SK-N-MC (cell line): ENCODE data around the gene SEMA5A.

Experiments used
- EZH2 ChIP-seq: fragments of 200-600 bp; sonication (generic); IDR thresholded peaks from one replicate; pipeline ENCODE4 v1.6.1; 2017; ENCODE audit warnings: antibody characterized with exemption
- FOXP2 ChIP-seq: optimal IDR thresholded peaks from 2 replicates; pipeline ENCODE3; 2011; ENCODE audit warnings: mild to moderate bottlenecking, moderate library complexity; ENCODE audit not compliant: insufficient read depth; ENCODE audit errors: extremely low read length, control extremely low read depth
- POLR2AphosphoS5 ChIP-seq: IDR thresholded peaks from 2 replicates; pipeline ENCODE4 v1.6.1; 2012; ENCODE audit warnings: mild to moderate bottlenecking, low read depth, low read length, borderline replicate concordance

GRCh38 chr5:9430306-9430705 is 115.6 kb downstream of the SEMA5A start:
- TF ChIP-seq POLR2AphosphoS5, result no peak
- no peak for TF ChIP-seq FOXP2
- no peak for TF ChIP-seq EZH2
